PFSK-1 (cell line): ENCODE measurements around the gene UPK3B. TPM values are rescaled to one million over a fixed set of nuclear protein-coding genes. Genes with fewer than 3 reads are reported as not detected.
"Not testable (repeated sequence)": the region's sequence is repeated elsewhere in the genome, so short reads cannot be mapped to it uniquely, and the experiment has no call there.

Experiments
- FOXP2 ChIP-seq: optimal IDR thresholded peaks from 2 replicates; pipeline ENCODE3; 2011; ENCODE audit warnings: borderline replicate concordance, control low read depth, inconsistent platforms; ENCODE audit not compliant: insufficient read depth; ENCODE audit errors: extremely low read length, extremely low read depth
- POLR2AphosphoS5 ChIP-seq: IDR thresholded peaks from 2 replicates; pipeline ENCODE4 v1.6.1; 2012; ENCODE audit warnings: low read depth, mild to moderate bottlenecking, control low read depth, low read length, moderate library complexity
- REST ChIP-seq, 2 experiments: IDR thresholded peaks; 2 replicates each; pipeline versions ENCODE4 v1.6.1 to v1.8.0; 2011 to 2012; ENCODE audit warnings: low read depth in 2 of 2, low read length in 2 of 2, control low read depth in 1 of 2, inconsistent platforms in 1 of 2, mild to moderate bottlenecking in 1 of 2, moderate library complexity in 1 of 2; ENCODE audit not compliant: insufficient read depth in 1 of 2
- SIN3A ChIP-seq: IDR thresholded peaks from 2 replicates; pipeline ENCODE4 v1.6.1; 2012; ENCODE audit warnings: mild to moderate bottlenecking, low read length, moderate library complexity, borderline replicate concordance; ENCODE audit not compliant: insufficient read depth
- TAF1 ChIP-seq: IDR thresholded peaks from 2 replicates; pipeline ENCODE4 v1.6.1; 2012; ENCODE audit warnings: low read length, control low read depth, borderline replicate concordance; ENCODE audit not compliant: insufficient read depth
- polyA plus RNA-seq: library from polyadenylated mRNA; unstranded; fragments of >200 nt; gene quantifications from one replicate; pipeline ENCODE4 v1.2.1, GENCODE V29; 2012; ENCODE audit warnings: low read depth, missing spikeins; ENCODE audit not compliant: insufficient read length

UPK3B gene
- not detected for polyA plus RNA-seq

DNA sequence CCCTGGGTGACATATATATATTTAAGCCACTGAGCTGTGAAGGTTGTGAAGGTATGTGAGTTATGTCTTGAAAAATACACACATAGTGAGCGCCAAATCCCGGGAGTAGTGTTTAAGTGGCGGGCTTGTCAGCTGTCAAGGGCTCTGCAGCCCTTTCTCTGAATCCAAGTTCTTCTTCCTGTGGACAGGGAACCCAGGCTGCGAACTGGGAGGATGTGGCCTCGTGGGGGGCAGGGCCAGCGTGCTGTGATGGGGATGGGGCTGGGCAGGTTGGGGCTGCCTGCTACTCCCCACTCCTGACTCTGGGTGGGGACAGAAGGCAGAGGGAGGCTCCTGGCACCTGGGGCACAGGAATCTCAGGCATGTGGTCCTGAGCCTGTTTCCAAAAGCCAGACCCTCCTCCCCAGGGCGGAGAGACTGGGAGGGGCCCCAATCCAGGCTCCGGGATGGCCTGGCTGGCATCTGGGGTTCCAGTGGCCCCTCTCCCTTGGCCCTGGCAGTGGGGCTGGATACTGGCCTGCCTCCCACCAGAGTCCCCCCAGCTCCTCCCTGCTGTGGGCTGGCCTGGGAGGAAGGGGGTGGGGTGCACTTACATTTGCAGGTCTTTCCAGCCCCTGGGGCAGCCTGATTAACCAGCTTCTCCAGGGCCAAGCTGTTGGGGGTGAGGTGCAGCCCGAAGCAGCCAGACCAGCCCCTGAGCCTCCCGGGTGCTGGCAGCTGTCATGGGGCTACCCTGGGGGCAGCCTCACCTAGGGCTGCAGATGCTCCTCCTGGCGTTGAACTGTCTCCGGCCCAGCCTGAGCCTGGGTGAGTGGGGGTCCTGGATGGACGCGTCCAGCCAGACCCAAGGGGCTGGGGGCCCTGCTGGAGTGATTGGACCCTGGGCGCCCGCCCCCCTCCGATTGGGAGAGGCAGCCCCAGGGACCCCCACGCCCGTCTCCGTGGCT, at the start of gene UPK3B:
Gene UPK3B (plus strand): TSS at position 622 of the 947 bp plus-strand sequence. CDS start 101 bp downstream, at position 723.
- TF ChIP-seq TAF1, result no peak
- TF ChIP-seq REST (IDR thresholded peaks at IDR 0.05; ENCODE audit: insufficient read depth in 1 of 2, low read depth in 2 of 2, low read length in 2 of 2), result no peak
- TF ChIP-seq SIN3A, result no peak
- TF ChIP-seq POLR2AphosphoS5, result no peak
- TF ChIP-seq FOXP2, result no peak

DNA sequence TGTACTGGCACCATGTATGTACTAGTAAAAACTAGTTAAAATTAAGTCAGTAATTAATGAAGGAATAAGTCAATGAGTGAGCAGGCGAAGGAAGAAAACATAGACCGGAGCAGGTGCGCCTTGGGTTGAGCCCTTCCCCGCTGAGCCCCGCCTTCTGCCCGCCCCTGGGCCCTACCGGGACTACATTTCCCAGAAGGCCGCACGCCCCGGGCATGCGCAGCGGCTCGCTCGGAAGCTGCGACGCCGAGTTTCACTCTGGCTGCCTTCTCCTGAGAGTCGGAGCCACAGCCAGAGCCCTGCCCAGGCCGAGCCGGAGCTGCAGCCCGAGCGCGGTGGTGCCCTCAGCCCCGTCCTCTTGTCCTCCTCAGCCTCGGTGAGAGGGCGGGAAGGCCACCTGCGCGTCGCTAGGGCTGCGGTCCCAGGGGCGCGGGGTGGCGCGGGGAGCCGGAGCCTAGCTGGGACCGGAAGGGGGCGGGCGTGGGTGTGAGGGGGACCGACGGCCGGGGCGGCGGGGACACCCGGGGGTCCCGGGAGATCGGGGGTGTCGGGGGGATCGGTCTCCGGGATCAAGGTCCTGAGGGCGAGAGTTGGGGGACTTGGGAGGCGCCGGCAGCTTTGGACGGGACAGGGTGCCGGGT, 48.8 kb upstream of the UPK3B start, which contains the start of gene DTX2:
Gene DTX2 (plus strand): TSS at position 246 of the 638 bp plus-strand sequence. CDS start 18,801 bp downstream, outside the sequence.
- not testable (repeated sequence) for TF ChIP-seq POLR2AphosphoS5; REST (IDR thresholded peaks at IDR 0.05; ENCODE audit: insufficient read depth in 1 of 2, low read depth in 2 of 2, low read length in 2 of 2); FOXP2

DNA sequence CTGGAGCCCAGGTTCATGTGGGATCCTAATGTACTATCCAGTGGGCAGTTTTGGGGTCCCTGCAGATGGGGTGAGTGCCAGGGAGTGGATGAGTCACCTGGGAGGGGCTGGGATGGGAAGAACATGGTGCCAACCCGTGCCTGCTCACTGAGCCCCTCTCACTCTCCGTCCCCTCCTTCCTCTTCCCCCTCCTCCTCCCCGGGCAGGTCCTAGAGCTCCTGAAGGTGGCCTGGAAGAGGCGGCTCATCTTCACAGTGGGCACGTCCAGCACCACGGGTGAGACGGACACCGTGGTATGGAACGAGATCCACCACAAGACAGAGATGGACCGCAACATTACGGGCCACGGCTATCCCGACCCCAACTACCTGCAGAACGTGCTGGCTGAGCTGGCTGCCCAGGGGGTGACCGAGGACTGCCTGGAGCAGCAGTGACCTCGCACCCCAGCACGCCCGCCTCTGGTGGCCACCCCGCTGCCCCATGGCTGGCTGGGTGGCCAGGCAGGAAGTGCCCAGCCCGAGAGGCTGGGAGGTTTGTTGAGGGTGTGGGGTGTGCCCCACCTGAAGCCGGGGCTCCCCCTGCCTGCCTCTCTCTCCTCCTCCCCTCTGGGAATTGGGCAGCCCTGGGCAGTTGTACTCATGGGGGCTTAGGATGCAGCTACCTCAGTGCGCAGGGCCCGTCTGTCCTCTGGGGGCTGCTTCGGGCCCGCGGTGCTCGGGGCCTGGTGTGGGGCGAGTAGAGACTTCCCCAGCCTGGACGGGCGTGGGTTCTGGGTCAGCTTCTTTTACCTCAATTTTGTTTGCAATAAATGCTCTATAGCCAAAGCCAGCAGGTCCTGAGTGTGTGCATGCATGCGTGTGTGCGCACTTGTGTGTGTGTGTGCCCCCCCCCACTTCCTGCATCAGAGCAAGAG, 4.9 kb upstream of the UPK3B start:
- TF ChIP-seq TAF1 (no peak), POLR2AphosphoS5 (no peak), FOXP2 (no peak), SIN3A (no peak), REST (IDR thresholded peaks at IDR 0.05; ENCODE audit: insufficient read depth in 1 of 2, low read depth in 2 of 2, low read length in 2 of 2) (no peak)

GRCh38 chr7:76506081-76506440, 4.3 kb upstream of the UPK3B start:
- TF ChIP-seq FOXP2, result no peak
- no peak for TF ChIP-seq REST (IDR thresholded peaks at IDR 0.05; ENCODE audit: insufficient read depth in 1 of 2, low read depth in 2 of 2, low read length in 2 of 2)
- no peak for TF ChIP-seq TAF1
- no peak for TF ChIP-seq POLR2AphosphoS5
- TF ChIP-seq SIN3A, result no peak
